PC-3 (cell line): ENCODE data around the gene SCIN. TPM values are rescaled to one million over a fixed set of nuclear protein-coding genes. Genes with fewer than 3 reads are reported as not detected.

Experiments
- ATAC-seq: fragments of 200-7000 bp; cut with Tn5 transposase; 2 replicates; pipeline ENCODE4 v1.9.1; 2020; ENCODE audit warnings: mild to moderate bottlenecking, moderate library complexity
- BruUV-seq: library from RNA; stranded (reverse); fragments of 400-500 nt; replicated peaks from 2 replicates; lab custom pipeline; 2021; lab: Mats Ljungman, UMichigan
- CTCF ChIA-PET: fragments of 300-600 bp; sonication (Branson Sonifier 250); formaldehyde crosslinking; loops from one replicate; lab custom pipeline; 2022; ENCODE audit warnings: antibody characterized with exemption; lab: Charles Lee
- POLR2A ChIA-PET: fragments of 300-600 bp; sonication (Branson Sonifier 250); formaldehyde crosslinking; loops from one replicate; lab custom pipeline; 2022; ENCODE audit warnings: antibody characterized with exemption; ENCODE audit not compliant: unreplicated experiment; lab: Charles Lee
- DNase-seq: peaks from one replicate; pipeline ENCODE4 v3.0.0-alpha.2; 2015
- H2AFZ ChIP-seq: fragments of 300-600 bp; sonication (generic); 2 replicates; pipeline ENCODE4 v1.6.0; 2016; ENCODE audit warnings: antibody characterized with exemption, low read length
- H3F3A ChIP-seq: fragments of 300-600 bp; sonication (generic); one replicate; pipeline ENCODE4 v1.6.0; 2017; ENCODE audit warnings: antibody characterized with exemption, low read length, control low read depth, mild to moderate bottlenecking; ENCODE audit not compliant: unreplicated experiment
- H3K27ac ChIP-seq: fragments of 300-600 bp; sonication (generic); 2 replicates; pipeline ENCODE4 v1.5.1; 2016; ENCODE audit warnings: mild to moderate bottlenecking, low read length
- H3K27me3 ChIP-seq: fragments of 300-600 bp; sonication (generic); 2 replicates; pipeline ENCODE4 v1.6.1; 2016; ENCODE audit warnings: low read length, mixed read lengths
- H3K36me3 ChIP-seq: fragments of 300-600 bp; sonication (generic); 2 replicates; pipeline ENCODE4 v1.6.1; 2016; ENCODE audit warnings: low read depth, mixed run types, low read length, mixed read lengths
- H3K4me1 ChIP-seq: fragments of 300-600 bp; sonication (generic); 2 replicates; pipeline ENCODE4 v1.5.1; 2016; ENCODE audit warnings: low read length; ENCODE audit not compliant: insufficient read depth
- H3K4me2 ChIP-seq: fragments of 300-600 bp; sonication (generic); 2 replicates; pipeline ENCODE4 v1.6.0; 2016; ENCODE audit warnings: low read length
- H3K4me3 ChIP-seq: fragments of 300-600 bp; sonication (generic); 2 replicates; pipeline ENCODE4 v1.5.1; 2016; ENCODE audit warnings: mild to moderate bottlenecking, low read length, mixed read lengths
- H3K79me2 ChIP-seq: fragments of 300-600 bp; sonication (generic); 2 replicates; pipeline ENCODE4 v1.6.1; 2017; ENCODE audit warnings: low read length, mixed read lengths
- H3K9ac ChIP-seq: fragments of 300-600 bp; sonication (generic); 2 replicates; pipeline ENCODE4 v1.6.0; 2016; ENCODE audit warnings: mild to moderate bottlenecking, low read length
- H3K9me2 ChIP-seq: fragments of 300-600 bp; sonication (generic); replicated peaks from 2 replicates; pipeline ENCODE4 v1.6.1; 2016; ENCODE audit warnings: mixed run types, low read length, mixed read lengths
- H3K9me3 ChIP-seq: fragments of 300-600 bp; sonication (generic); 2 replicates; pipeline ENCODE4 v1.6.1; 2016; ENCODE audit warnings: low read length, mixed read lengths
- H4K20me1 ChIP-seq: fragments of 300-600 bp; sonication (generic); 2 replicates; pipeline ENCODE4 v1.6.1; 2016; ENCODE audit warnings: low read length, mixed read lengths
- CTCF ChIP-seq: fragments of 300-600 bp; sonication (generic); conservative IDR thresholded peaks from 2 replicates; pipeline ENCODE4 v1.5.1; 2017; ENCODE audit warnings: antibody characterized with exemption, low read depth, mild to moderate bottlenecking, low read length
- EZH2 ChIP-seq: fragments of 300-600 bp; sonication (generic); IDR thresholded peaks from one replicate; pipeline ENCODE4 v1.6.1; 2017; ENCODE audit warnings: antibody characterized with exemption, mild to moderate bottlenecking, low read length; ENCODE audit not compliant: unreplicated experiment
- EZH2phosphoT487 ChIP-seq: fragments of 300-600 bp; sonication (generic); IDR thresholded peaks from 2 replicates; pipeline ENCODE4 v1.6.1; 2018; ENCODE audit warnings: mild to moderate bottlenecking, antibody characterized with exemption, low read length, borderline replicate concordance
- intact Hi-C: fragments of 100-400 bp; cut with micrococcal nuclease; formaldehyde crosslinking; loops from 2 replicates; pipeline ENCODE4 v1.9.0; 2023
- total RNA-seq: library from RNA; depleted of rRNA; stranded (reverse); fragments of >200 nt; gene quantifications from 2 replicates; pipeline ENCODE4 v1.2.3, GENCODE V29; 2014

Gene SCIN
- total RNA-seq, 1 experiment from 2014 or later, result 0.91 TPM

GRCh38 chr7:12630513-12630819, 59.9 kb downstream of the SCIN start:
- DNase-seq, result no peak
- Histone ChIP-seq H3K9me2 (no peaks in the 10 kb centered on the region), H3K27me3 (no peaks in the 10 kb centered on the region), H3K4me1 (no peaks in the 10 kb centered on the region), H3K36me3 (no peaks in the 10 kb centered on the region), H2AFZ (no peak overlapping the region), H3K79me2 (no peaks in the 10 kb centered on the region), H3K27ac (no peak overlapping the region), H3F3A (no peaks in the 10 kb centered on the region), H3K4me3 (no peak overlapping the region), H4K20me1 (no peaks in the 10 kb centered on the region), H3K9me3 (no peaks in the 10 kb centered on the region), H3K9ac (no peak overlapping the region), H3K4me2 (no peak overlapping the region)
- no peak for ATAC-seq
- no TSS peak for BruUV-seq
- intact Hi-C loops, result no loop called here
- CTCF ChIA-PET, result no interaction called here
- TF ChIP-seq EZH2 (no peak), CTCF (no peak), EZH2phosphoT487 (no peak)
- POLR2A ChIA-PET, result no interaction called here

GRCh38 chr7:12633582-12633981, 63.1 kb downstream of the SCIN start:
- no peak for TF ChIP-seq CTCF
- TF ChIP-seq EZH2phosphoT487, result no peak
- TF ChIP-seq EZH2, result no peak
- Histone ChIP-seq H2AFZ (no peak overlapping the region), H3K9ac (no peak overlapping the region), H3K27ac (no peak overlapping the region), H3K4me2 (no peak overlapping the region), H3K79me2 (no peaks in the 10 kb centered on the region), H3K9me3 (no peaks in the 10 kb centered on the region), H3F3A (no peaks in the 10 kb centered on the region), H3K27me3 (no peaks in the 10 kb centered on the region), H3K4me1 (no peaks in the 10 kb centered on the region), H3K9me2 (no peaks in the 10 kb centered on the region), H4K20me1 (no peaks in the 10 kb centered on the region), H3K4me3 (no peak overlapping the region), H3K36me3 (no peaks in the 10 kb centered on the region)
- BruUV-seq, result no TSS peak
- ATAC-seq (no peak), DNase-seq (no peak)
- ChIA-PET POLR2A (no interaction called here), CTCF (interaction anchor here (0.6 kb wide), 1 partner anchor 12 kb away, joined by 9 read pairs; no protein-coding TSS in a partner anchor)
- intact Hi-C loops, result no loop called here

GRCh38 chr7:12635830-12636229, 65.3 kb downstream of the SCIN start:
- no peak overlapping the region for H3K9ac ChIP-seq
- DNase-seq, result no peak
- ChIA-PET POLR2A (no interaction called here), CTCF (interaction anchor here (0.6 to 0.7 kb wide), 3 partner anchors 51 to 624 kb away, joined by 3 to 6 read pairs (median 4); no protein-coding TSS in a partner anchor)
- H3K36me3 ChIP-seq, result no peaks in the 10 kb centered on the region
- no peaks in the 10 kb centered on the region for H4K20me1 ChIP-seq
- BruUV-seq, result no TSS peak
- H2AFZ ChIP-seq, result no peak overlapping the region
- TF ChIP-seq EZH2phosphoT487 (no peak), EZH2 (no peak), CTCF (no peak)
- H3F3A ChIP-seq, result no peaks in the 10 kb centered on the region
- H3K79me2 ChIP-seq, result no peaks in the 10 kb centered on the region
- no peak overlapping the region for H3K4me2 ChIP-seq
- H3K27me3 ChIP-seq, result no peaks in the 10 kb centered on the region
- no peak overlapping the region for H3K4me3 ChIP-seq
- no peak overlapping the region for H3K27ac ChIP-seq
- ATAC-seq, result no peak
- H3K9me3 ChIP-seq, result no peaks in the 10 kb centered on the region
- H3K4me1 ChIP-seq, result peaks cover 4% of the 10 kb centered on the region; the same call in 1 of the 2 replicates
- H3K9me2 ChIP-seq, result no peaks in the 10 kb centered on the region
- intact Hi-C loops, result no loop called here
